Measurements from ENCODE around the gene OR10S1. TPM values are rescaled to one million over a fixed set of nuclear protein-coding genes. Genes with fewer than 3 reads are reported as not detected.
"Not testable (repeated sequence)": the region's sequence is repeated elsewhere in the genome, so short reads cannot be mapped to it uniquely, and the experiment has no call there.

OR10S1 gene
- total RNA-seq (2021; fragmentation: NEBNext Ultra II Directional; extraction: Animal tissue kit (Norgen Biotek cat#: 25700)) = not detected
- long read RNA-seq = 0 reads

GRCh38 chr11:123977731-123978347 is at the start of gene OR10S1:
Gene OR10S1, minus strand, starts transcription at chr11:123977781. Its CDS starts 117 bp downstream, at chr11:123977664.
- H3K27me3 Mint-ChIP-seq (ENCODE audit: insufficient read depth) = peaks cover 2% of the 10 kb centered on the region; the same call in 1 of the 2 replicates
- TF ChIP-seq CTCF (IDR thresholded peaks at IDR 0.05) = no peak
- H3K9me3 Mint-ChIP-seq = peaks cover 27% of the 10 kb centered on the region
- H3K27ac Mint-ChIP-seq = no peak within 1 kb of the TSS
- H3K36me3 Mint-ChIP-seq (ENCODE audit: low read depth) = no peaks in the 10 kb centered on the region
- no peak for DNase-seq
- H3K4me3 Mint-ChIP-seq = no peak within 1 kb of the TSS
- H3K4me1 Mint-ChIP-seq (ENCODE audit: low read depth) = peaks cover 20% of the 10 kb centered on the region; the same call in 1 of the 2 replicates

GRCh38 chr11:124026498-124026897 is 48.9 kb upstream of the OR10S1 start, which contains the start of gene OR10G8:
Gene OR10G8, plus strand, starts transcription at chr11:124026798. Its CDS starts 2,825 bp downstream, at chr11:124029623.
- H3K27ac Mint-ChIP-seq = no peak within 1 kb of the TSS
- H3K4me1 Mint-ChIP-seq (ENCODE audit: low read depth) = no peaks in the 10 kb centered on the region
- no peaks in the 10 kb centered on the region for H3K36me3 Mint-ChIP-seq (ENCODE audit: low read depth)
- H3K9me3 Mint-ChIP-seq = peaks cover 36% of the 10 kb centered on the region
- H3K4me3 Mint-ChIP-seq = no peak within 1 kb of the TSS
- DNase-seq = no peak
- TF ChIP-seq CTCF (IDR thresholded peaks at IDR 0.05) = no peak
- no peaks in the 10 kb centered on the region; the same call in 1 of the 2 replicates for H3K27me3 Mint-ChIP-seq (ENCODE audit: insufficient read depth)

- DNase-seq; H3K27ac Mint-ChIP-seq; H3K4me1 Mint-ChIP-seq (ENCODE audit: low read depth); H3K27me3 Mint-ChIP-seq (ENCODE audit: insufficient read depth); H3K36me3 Mint-ChIP-seq (ENCODE audit: low read depth); H3K4me3 Mint-ChIP-seq: not testable (repeated sequence)
- H3K9me3 Mint-ChIP-seq = peaks cover 34% of the 10 kb centered on the region
These were observed 38.3 kb upstream of the OR10S1 start for GRCh38 chr11:124015837-124016236.

GRCh38 chr11:124012697-124013096 is 35.1 kb upstream of the OR10S1 start, which contains the start of gene OR10G4:
Gene OR10G4, plus strand, starts transcription at chr11:124012997. Its CDS starts 2,578 bp downstream, at chr11:124015575.
- Mint-ChIP-seq H3K27me3 (ENCODE audit: insufficient read depth) (no peaks in the 10 kb centered on the region), H3K36me3 (ENCODE audit: low read depth) (no peaks in the 10 kb centered on the region), H3K4me1 (ENCODE audit: low read depth) (no peaks in the 10 kb centered on the region), H3K27ac (no peak within 1 kb of the TSS), H3K4me3 (no peak within 1 kb of the TSS), H3K9me3 (peaks cover 23% of the 10 kb centered on the region)
- TF ChIP-seq CTCF (IDR thresholded peaks at IDR 0.05) = no peak
- no peak for DNase-seq

- no peak for TF ChIP-seq CTCF (IDR thresholded peaks at IDR 0.05)
- H3K9me3 Mint-ChIP-seq = peaks cover 8% of the 10 kb centered on the region
- no peaks in the 10 kb centered on the region for H3K4me1 Mint-ChIP-seq (ENCODE audit: low read depth)
- no peak within 1 kb of the TSS for H3K27ac Mint-ChIP-seq
- H3K36me3 Mint-ChIP-seq (ENCODE audit: low read depth) = no peaks in the 10 kb centered on the region
- DNase-seq = no peak
- H3K4me3 Mint-ChIP-seq = no peak within 1 kb of the TSS
- no peaks in the 10 kb centered on the region; the same call in 1 of the 2 replicates for H3K27me3 Mint-ChIP-seq (ENCODE audit: insufficient read depth)
These were observed 17.5 kb upstream of the OR10S1 start, which contains the start of gene OR10G6 for GRCh38 chr11:123995119-123995518. Gene OR10G6, minus strand, starts transcription at chr11:123995161. Its CDS starts 0 bp downstream, at chr11:123995161.

- H3K27me3 Mint-ChIP-seq (ENCODE audit: insufficient read depth) = peaks cover 2% of the 10 kb centered on the region
- no peak for TF ChIP-seq CTCF (IDR thresholded peaks at IDR 0.05)
- peaks cover 39% of the 10 kb centered on the region for H3K9me3 Mint-ChIP-seq
- H3K4me1 Mint-ChIP-seq (ENCODE audit: low read depth) = peaks cover 5% of the 10 kb centered on the region; the same call in 1 of the 2 replicates
- H3K36me3 Mint-ChIP-seq (ENCODE audit: low read depth) = no peaks in the 10 kb centered on the region
- no peak for DNase-seq
- H3K4me3 Mint-ChIP-seq = no peak overlapping the region
- no peak overlapping the region for H3K27ac Mint-ChIP-seq
These were observed 1.7 kb upstream of the OR10S1 start for GRCh38 chr11:123979311-123979710.

All from HFFc6 (cell line).